Measurements from ENCODE around the gene CAD.
A peak's percentile ranks its signal among the peaks of the same experiment; 100 is the strongest.
"Not testable (repeated sequence)": the region's sequence is repeated elsewhere in the genome, so short reads cannot be mapped to it uniquely, and the experiment has no call there.

Gene CAD

GRCh38 chr2:27198068-27198467, 19.1 kb upstream of the CAD start:
- DNase-seq, result not testable (repeated sequence)

GRCh38 chr2:27198627-27199026, 18.5 kb upstream of the CAD start:
- DNase-seq, result no peak

GRCh38 chr2:27199241-27199640, 17.9 kb upstream of the CAD start:
- no peak for DNase-seq

- no peak for DNase-seq
These were observed 15.5 kb upstream of the CAD start for GRCh38 chr2:27201675-27202074.

GRCh38 chr2:27202854-27203253, 14.3 kb upstream of the CAD start:
- no peak for DNase-seq

GRCh38 chr2:27203741-27204140, 13.4 kb upstream of the CAD start:
- no peak for DNase-seq

- DNase-seq, result no peak
These were observed 12.6 kb upstream of the CAD start for GRCh38 chr2:27204566-27204965.

GRCh38 chr2:27205206-27205605, 12.0 kb upstream of the CAD start:
- no peak for DNase-seq

GRCh38 chr2:27206346-27206745, 10.8 kb upstream of the CAD start:
- no peak for DNase-seq

- DNase-seq, result no peak
These were observed 8.6 kb upstream of the CAD start for GRCh38 chr2:27208486-27209050.

- no peak for DNase-seq
These were observed 7.4 kb upstream of the CAD start for GRCh38 chr2:27209621-27210401.

- DNase-seq, result peak; percentile 76
These were observed 5.8 kb upstream of the CAD start for GRCh38 chr2:27211241-27211942.

- DNase-seq, result peak; percentile 100
These were observed 5.1 kb upstream of the CAD start, which contains the start of the genes ATRAID and SLC5A6 for GRCh38 chr2:27211943-27212625. ATRAID (plus strand) TSS chr2:27212041; CDS start chr2:27212369, 328 bp downstream. SLC5A6 (minus strand) TSS chr2:27212268; CDS start chr2:27207650, 4,618 bp downstream.

GRCh38 chr2:27212626-27213471, 4.3 kb upstream of the CAD start:
- DNase-seq, result no peak

- DNase-seq, result no peak
These were observed 2.2 kb upstream of the CAD start for GRCh38 chr2:27214941-27215340.

GRCh38 chr2:27216416-27217137, 592 bp upstream of the CAD start:
- no peak for DNase-seq

- DNase-seq, result no peak
These were observed 1.4 kb downstream of the CAD start for GRCh38 chr2:27218614-27219013.

- DNase-seq, result no peak
These were observed 1.9 kb downstream of the CAD start for GRCh38 chr2:27219091-27219490.

- no peak for DNase-seq
These were observed 2.9 kb downstream of the CAD start for GRCh38 chr2:27220091-27220490.

GRCh38 chr2:27221166-27221565, 4.0 kb downstream of the CAD start:
- DNase-seq, result no peak

GRCh38 chr2:27222407-27222806, 5.2 kb downstream of the CAD start:
- DNase-seq, result no peak

Measured in right kidney (tissue), 1 donor.